HL-60/S4 (cell line): Measurements from ENCODE around the gene WNT1.

Source experiments
- in situ Hi-C: fragments of 300-500 bp; cut with MboI; formaldehyde crosslinking; loops from 2 replicates; pipeline ENCODE4 v1.14.3; 2022; ENCODE audit warnings: low sequenced_read_pairs

Gene WNT1

DNA sequence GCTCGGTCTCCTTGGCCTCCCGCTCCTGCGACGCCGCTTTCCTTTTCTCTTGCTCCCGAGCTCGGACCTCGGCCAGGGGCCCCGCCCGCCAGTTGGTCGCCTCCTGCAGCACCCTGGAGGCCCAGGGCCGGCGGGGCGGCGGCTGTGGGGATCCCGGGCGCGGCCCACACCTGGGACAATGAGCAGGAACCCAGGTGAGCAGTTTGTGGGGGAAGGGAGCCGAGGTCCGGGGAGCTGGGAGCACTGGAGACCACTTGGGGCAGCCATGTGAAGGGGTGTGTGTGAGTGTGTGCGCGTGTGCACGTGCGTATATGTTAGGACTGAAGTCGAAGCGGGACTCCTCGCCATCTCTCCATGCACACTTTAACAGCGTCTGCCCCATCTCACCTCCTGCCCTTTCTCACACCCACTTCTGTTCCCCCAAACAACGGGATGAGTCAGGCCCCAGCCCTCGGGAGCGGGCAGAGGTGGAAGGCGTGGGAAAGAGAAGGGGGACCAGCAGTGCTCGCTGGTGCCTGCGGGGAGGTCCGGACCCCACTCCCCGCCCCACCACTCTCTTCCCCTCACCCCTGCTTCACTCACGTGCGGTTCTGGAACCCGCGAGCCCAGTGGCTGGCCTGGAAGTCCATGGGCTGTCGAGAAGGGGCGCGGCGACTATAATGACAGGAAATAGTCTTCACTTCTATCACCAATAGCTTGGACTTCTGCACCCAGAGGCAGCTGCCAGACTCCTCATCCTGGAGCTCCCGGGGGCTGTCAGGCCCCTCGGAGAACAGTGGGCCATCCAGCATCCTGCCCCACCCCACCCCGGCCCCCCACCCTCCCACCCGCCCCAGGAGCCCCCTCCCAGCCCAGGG, 20.6 kb downstream of the WNT1 start:
- in situ Hi-C loops: no loop called here

DNA sequence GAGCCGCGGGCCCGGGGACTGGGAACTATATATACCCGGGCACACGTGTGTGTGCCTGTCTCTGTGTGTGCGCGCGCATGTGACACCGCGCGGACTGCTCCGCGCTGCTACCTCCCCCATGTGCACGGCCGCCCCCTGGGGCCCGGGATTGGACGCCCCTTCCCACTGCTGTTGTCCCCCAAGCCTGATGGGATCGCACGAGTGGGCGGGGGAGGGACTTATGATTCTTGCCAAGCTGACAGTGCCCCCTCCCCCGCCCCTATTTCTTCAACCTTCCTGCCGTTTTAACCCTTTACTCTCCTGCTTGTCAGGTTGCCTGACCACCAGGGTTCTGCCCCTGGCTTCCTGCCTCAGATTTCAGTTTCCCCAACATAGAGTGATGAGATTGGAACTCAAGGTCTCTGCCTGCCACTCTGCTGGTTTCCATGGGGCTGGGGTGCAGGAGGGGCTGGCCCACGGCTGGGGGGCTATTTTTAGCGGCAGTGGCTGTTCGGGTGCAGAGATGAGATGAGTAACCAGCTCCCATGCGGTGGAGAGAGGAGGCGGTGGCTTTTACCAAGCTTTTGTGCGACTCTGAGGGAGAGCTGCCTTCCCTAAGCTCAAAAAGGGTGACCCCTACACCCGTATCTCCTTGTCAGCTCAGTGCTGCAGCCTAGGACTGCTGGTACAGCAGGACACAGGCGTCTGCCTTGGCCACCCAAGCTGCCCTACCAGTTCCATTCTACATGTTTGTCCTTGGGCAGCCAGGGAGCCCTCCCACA, 21.4 kb downstream of the WNT1 start, which contains the start of gene DDN:
TSS of gene DDN (minus strand) at position 5 of the 761 bp plus-strand sequence. CDS start 88 bp downstream, outside the sequence.
- in situ Hi-C loops: no loop called here

DNA sequence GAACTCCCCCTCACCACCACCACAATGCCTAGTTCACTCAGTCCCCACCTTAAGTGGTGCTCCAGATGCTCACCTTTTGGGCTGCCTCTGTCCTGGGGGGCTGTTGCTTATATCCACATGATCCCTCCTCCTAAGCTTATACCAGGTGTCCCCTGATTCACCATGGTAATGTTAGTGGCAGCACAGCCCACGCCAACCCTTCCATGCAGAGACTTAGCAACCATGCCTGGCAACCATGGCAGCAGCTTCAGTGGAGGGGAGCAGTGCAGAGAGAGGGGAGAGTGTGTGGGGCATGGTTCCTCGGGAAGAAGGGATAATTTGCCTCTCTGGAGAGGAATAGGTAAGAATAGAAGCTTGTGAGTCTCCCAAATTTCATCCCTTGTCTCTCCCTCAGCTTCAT, 22.2 kb downstream of the WNT1 start:
- in situ Hi-C loops: no loop called here

DNA sequence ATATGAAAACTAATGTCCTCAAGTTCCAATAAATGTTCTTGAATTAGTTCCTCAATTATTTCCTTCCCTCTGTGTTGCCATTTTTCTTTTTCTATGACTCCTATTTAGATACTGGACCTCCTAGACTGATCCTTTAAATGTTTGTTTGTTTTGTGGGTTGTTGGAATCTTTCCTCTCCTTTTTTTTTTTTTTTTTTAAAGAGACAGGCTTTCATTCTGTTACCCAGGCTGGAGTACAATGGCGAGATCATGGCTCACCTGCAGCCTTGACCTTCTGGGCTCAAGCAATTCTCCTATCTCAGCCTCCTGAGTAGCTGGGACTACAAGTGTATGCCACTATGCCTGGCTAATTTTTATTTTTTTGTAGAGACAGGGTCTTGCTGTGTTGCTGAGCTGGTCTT, 30.8 kb downstream of the WNT1 start:
- in situ Hi-C loops: no loop called here

DNA sequence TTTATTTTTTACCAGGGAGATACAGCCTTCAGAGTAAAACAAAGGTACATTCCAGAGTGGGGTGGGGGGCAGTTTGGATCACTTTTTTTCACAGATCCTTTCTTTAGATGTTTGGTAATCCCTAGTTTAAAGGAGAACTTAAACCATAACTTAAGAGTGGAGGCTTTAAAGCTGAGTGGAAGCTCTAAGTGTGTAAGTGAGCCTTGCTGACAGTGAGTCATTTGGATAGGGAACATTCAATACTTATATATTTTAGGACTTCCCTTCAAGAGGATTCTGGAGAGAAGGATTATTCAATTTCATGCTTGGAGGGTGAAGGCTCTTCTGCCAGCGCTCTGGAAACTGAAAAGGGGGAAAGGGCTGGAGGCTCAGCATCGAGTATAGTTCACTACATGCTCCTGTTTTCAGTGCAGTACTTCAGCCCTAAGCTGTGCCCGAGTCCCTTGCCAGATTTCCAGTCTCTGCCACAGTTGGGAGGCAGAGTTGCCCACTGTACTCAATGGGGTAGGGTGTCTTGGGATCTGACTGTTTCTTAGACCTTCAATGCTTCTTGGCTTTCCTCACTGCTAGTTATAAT, 32.1 kb downstream of the WNT1 start:
- in situ Hi-C loops: no loop called here

DNA sequence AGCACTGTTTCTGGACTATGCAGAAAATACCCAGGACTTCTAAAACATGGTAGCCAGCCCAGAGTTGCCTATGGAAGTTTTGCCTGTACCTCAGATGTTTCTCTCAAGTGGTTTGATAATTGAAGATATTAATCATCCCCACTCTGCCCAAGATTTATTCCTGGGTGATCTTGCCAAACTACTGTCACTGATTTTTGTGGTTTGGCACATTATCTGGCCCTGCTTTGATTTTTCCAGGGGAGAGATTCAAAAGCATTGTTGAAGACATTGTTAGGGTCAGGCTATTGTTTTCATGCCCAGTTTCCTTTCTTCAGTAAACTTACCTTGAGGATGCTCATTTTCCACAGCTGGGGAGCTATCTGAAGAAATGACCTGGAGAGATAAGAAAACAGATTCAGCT, 34.6 kb downstream of the WNT1 start:
- in situ Hi-C loops: no loop called here

DNA sequence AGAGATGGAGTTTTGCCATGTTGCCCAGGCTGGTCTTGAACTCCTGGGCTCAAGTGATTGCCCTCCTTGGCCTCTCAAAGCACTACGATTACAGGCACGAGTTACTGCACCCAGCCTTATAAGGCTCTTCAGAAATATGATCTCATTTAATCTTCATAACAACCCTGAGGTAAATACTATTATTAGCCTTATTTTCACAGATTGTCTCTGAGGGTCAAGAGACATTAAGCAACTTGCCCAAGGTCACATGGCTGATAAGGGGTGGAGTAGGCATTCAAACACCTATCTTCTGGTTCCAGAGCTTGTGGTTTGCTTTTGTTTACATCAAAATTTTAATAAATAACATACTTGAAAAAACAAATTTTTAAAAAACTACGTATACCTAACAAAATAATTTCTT, 35.3 kb downstream of the WNT1 start:
- in situ Hi-C loops: no loop called here

- in situ Hi-C loops: no loop called here
Observed at GRCh38 chr12:49014547-49014946, 36.4 kb downstream of the WNT1 start.

DNA sequence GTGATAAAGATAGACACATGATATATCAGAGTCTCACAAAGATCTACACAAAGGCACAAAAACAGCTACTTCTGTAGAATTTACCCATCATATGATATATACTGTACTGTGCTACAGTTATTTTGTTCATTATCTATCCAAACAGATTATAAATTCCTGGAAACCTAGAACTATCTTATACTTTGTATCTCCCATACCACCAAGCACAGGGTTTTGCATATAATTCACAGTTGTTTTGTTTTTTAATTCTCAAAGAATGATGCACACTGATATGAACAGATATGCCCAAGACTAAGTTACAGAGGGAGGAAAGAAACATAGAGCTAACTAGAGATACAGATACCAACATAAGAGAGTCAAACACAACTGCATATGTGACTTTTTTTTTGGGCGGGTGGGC, 37.1 kb downstream of the WNT1 start:
- in situ Hi-C loops: no loop called here

DNA sequence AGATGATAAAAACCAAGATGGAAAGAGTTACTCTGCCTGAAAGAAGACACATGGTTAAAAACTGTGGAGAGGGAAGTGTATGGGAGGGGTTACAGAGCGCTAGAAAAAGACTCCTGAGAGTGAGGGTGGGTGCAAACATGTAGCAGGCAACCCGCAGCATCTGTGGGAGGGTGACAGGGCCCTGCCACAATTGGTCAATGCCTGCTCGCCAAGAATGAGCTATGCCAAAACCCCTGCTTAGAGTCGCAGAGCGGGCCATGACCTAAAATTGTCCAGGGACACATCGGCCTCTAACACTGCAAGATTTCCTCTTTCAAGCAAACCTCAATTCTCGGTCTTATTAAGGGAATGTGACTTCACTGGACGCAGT, 39.8 kb downstream of the WNT1 start:
- in situ Hi-C loops: no loop called here

GRCh38 chr12:49018261-49019119, 40.4 kb downstream of the WNT1 start, which contains the start of gene PRKAG1:
Gene PRKAG1, minus strand, starts transcription at chr12:49018776. Its CDS starts 36 bp downstream, at chr12:49018740.
- in situ Hi-C loops: no loop called here

GRCh38 chr12:49019120-49019430, 41.0 kb downstream of the WNT1 start:
- in situ Hi-C loops: no loop called here

DNA sequence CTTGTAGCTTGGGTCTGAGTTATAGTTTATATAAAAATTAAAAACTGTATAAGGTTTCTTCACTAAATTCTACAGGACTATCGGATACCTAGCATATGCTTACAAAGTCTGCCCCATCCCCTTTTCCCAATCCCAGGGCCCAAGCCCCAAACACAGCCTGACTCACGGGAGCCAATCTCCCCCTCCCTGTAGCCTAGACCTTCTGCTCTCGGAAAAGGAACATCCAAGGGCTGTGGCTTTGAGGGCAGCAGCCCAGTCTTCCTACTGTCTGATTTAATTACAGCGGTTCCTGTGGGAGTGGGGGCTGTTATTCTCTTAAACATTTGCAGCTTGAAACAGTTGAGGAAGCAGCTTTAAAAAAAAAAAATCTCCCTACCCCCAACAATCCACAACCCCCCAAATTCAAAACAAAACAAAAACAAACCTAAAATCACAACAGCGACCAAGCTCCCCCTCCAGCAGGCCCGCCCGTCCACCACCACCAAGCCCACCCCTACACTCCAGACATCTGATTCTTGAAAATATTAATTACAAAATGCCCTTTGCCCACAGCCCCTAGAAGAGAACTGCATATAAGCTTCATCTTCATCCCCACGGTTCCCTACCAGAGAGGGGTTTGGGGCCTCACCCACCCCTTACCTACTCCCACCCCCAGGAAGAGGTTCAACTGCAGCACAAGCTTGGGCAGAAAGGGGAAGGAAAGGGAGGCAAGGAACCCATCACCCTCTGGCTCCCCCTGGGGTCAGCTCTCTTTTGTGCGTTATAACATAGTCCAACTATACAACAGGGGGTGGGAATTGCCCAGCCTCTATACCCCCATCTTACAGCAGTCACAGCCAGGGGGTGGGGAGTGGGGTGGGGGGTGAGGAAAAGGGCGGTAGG, 41.6 kb downstream of the WNT1 start:
- in situ Hi-C loops: no loop called here

- in situ Hi-C loops: no loop called here
Observed at GRCh38 chr12:49020441-49020840, 42.3 kb downstream of the WNT1 start.

DNA sequence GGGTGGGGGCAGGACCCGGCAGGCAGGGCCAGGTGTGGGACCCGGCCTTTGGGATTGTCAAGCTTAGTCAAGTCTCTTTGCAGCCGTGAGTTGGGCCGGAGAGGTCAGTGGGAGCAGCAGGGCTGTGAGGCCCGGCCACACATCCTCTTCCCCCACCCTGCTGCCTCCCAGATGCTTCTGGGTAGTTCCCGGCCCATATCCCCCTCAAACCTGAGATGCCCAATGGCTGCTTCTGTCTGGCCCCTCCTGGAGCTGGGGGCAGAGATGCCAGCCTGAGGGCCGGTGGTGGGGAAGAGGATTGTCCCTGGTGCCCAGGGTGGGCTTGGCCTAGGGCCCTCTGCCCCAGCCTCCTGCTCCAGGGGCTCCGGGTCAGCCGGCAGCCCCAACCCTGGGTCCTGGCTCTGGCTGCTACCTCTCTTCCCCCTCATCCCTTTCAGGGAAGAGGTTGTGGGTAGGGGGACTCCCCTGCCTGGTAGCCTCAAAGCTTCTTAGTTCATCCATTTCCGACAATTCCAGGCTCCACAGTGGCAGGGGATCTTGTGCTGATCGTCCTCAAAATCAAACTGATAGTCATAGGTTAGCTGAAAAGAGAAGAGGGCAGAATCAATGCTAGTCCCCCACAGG, 43.3 kb downstream of the WNT1 start:
- in situ Hi-C loops: no loop called here

DNA sequence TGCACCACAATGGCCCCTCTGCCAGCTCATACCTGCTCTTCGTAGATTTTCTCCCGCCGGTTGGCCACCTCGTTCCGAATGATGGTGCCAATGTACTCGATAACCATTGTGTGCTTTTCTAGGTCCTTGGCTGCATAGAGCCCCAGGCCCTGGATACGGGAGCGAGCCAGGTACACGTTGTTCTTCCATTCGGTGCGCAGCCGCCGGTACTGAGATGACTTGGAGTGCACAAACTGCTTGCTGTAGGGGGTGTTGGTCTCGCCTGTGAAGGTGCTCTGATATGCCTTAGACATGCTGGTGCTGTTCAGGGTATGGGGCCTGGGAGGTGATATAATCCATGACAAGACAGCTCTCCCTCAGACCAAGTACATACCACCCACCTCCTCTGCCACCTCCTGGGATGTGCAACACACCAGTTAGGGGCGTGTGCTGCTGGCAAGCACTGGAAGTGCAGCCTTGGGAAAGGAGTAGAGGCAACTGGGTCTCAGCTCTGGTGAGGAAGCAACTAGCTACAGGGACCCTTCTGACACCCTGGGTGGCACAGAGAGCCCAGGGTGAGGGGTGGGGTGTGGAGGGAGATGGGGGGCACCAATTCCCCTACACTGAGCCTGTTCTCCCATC, 44.5 kb downstream of the WNT1 start:
- in situ Hi-C loops: no loop called here

DNA sequence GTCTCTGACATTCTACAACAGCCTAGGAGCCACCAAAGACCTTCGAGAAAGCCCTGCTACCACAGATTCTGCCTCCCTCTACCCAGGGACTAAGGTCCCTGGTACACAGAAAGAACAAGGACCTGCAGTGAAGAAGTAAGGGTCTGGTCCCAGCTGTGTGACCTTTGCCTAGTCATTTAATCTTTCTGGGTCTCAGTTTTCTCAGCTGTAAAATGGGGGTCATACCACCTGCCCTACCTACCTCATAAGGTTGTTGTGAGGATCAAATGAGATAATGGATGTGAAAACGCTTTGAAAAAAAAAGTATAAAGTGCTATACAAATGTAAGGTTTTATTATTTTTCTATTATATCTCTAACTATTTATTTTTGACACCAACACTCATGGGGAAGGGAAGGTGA, 45.7 kb downstream of the WNT1 start:
- in situ Hi-C loops: no loop called here

DNA sequence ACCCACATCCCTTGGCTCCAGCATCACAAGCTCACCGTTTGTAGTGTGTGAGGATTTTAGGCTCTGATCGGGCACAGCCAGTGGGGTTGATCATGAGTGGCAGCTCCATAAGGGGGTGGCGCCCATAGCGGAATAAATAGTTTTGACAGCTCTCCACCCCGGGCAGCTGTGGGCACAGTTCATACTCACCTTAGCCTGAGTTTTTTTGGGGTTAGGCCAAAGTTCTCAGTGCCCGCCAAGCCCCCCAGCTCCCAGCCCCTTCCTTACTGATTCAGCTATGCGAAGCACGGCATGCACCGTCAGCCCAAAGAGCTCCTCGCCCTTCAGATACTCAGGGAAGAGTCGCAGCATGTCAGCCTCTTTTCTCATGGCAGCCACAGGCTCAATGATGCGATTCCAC, 46.4 kb downstream of the WNT1 start:
- in situ Hi-C loops: no loop called here

- in situ Hi-C loops: no loop called here
Observed at GRCh38 chr12:49025463-49025862, 47.3 kb downstream of the WNT1 start.
